ENCODE results near the gene TAF8.

Gene TAF8

GRCh38 chr6:42108071-42108470, 57.7 kb downstream of the TAF8 start:
- ATAC-seq, result no peak
- TF ChIP-seq ZC3H10 (CRISPR knock-in tag; IDR thresholded peaks at IDR 0.05) (no peak), ZNF8 (CRISPR knock-in tag; IDR thresholded peaks at IDR 0.05) (no peak), TSHZ2 (CRISPR knock-in tag; IDR thresholded peaks at IDR 0.05) (no peak), ARNTL (CRISPR knock-in tag; IDR thresholded peaks at IDR 0.05; ENCODE audit: borderline replicate concordance, low read depth) (no peak), ZNF70 (CRISPR knock-in tag; IDR thresholded peaks at IDR 0.05) (no peak), CSDC2 (CRISPR knock-in tag; IDR thresholded peaks at IDR 0.05) (no peak), BACH2 (CRISPR knock-in tag; IDR thresholded peaks at IDR 0.05; ENCODE audit: borderline replicate concordance) (no peak), ZNF565 (CRISPR knock-in tag; conservative IDR thresholded peaks at IDR 0.05; ENCODE audit: low read depth) (no peak), TOX (CRISPR knock-in tag; IDR thresholded peaks at IDR 0.05; ENCODE audit: borderline replicate concordance) (no peak)

- no peak for ATAC-seq
- TF ChIP-seq ZFP30 (CRISPR knock-in tag; IDR thresholded peaks at IDR 0.05) (no peak), TOX (CRISPR knock-in tag; IDR thresholded peaks at IDR 0.05; ENCODE audit: borderline replicate concordance) (no peak), ESRRG (CRISPR knock-in tag; IDR thresholded peaks at IDR 0.05) (no peak), ZFP3 (CRISPR knock-in tag; IDR thresholded peaks at IDR 0.05) (no peak), CSDC2 (CRISPR knock-in tag; IDR thresholded peaks at IDR 0.05) (no peak), CSRNP3 (CRISPR knock-in tag; IDR thresholded peaks at IDR 0.05) (no peak), RARB (CRISPR knock-in tag; IDR thresholded peaks at IDR 0.05) (no peak), OSR1 (CRISPR knock-in tag; IDR thresholded peaks at IDR 0.05) (no peak), TSHZ2 (CRISPR knock-in tag; IDR thresholded peaks at IDR 0.05) (no peak), ZC3H10 (CRISPR knock-in tag; IDR thresholded peaks at IDR 0.05) (no peak)
Measured at GRCh38 chr6:42110683-42111082, 60.4 kb downstream of the TAF8 start.

- TF ChIP-seq ZNF8 (CRISPR knock-in tag; IDR thresholded peaks at IDR 0.05) (no peak), PATZ1 (CRISPR knock-in tag; IDR thresholded peaks at IDR 0.05; ENCODE audit: borderline replicate concordance) (no peak)
- ATAC-seq, result no peak
Measured at GRCh38 chr6:42112351-42112750, 62.0 kb downstream of the TAF8 start.

- TF ChIP-seq ESRRG (CRISPR knock-in tag; IDR thresholded peaks at IDR 0.05) (no peak), TCF4 (CRISPR knock-in tag; IDR thresholded peaks at IDR 0.05; ENCODE audit: borderline replicate concordance) (no peak), CSDC2 (CRISPR knock-in tag; IDR thresholded peaks at IDR 0.05) (no peak), TSHZ2 (CRISPR knock-in tag; IDR thresholded peaks at IDR 0.05) (no peak), SNAI2 (CRISPR knock-in tag; IDR thresholded peaks at IDR 0.05) (no peak), CREB5 (CRISPR knock-in tag; IDR thresholded peaks at IDR 0.05; ENCODE audit: low read depth) (no peak)
- ATAC-seq, result no peak
Measured at GRCh38 chr6:42113936-42114636, 63.8 kb downstream of the TAF8 start.
